GM23338 (cell line): Measurements from ENCODE around the gene GTPBP10. TPM values are rescaled to one million over a fixed set of nuclear protein-coding genes. Genes with fewer than 3 reads are reported as not detected.

Source experiments
- ATAC-seq: fragments of 200-7000 bp; cut with Tn5 transposase; 3 replicates; pipeline ENCODE4 v1.9.1; 2020
- DNase-seq: peaks from one replicate; pipeline ENCODE4 v3.0.0-alpha.2; 2015; ENCODE audit warnings: low spot score
- H2AFZ ChIP-seq: fragments of 200-600 bp; sonication (generic); 2 replicates; pipeline ENCODE4 v1.8.0; 2016; ENCODE audit warnings: antibody characterized with exemption, mild to moderate bottlenecking, moderate library complexity
- H3F3A ChIP-seq: fragments of 200-600 bp; sonication (generic); replicated peaks from 2 replicates; pipeline ENCODE4 v1.8.0; 2017; ENCODE audit warnings: antibody characterized with exemption, mixed run types, low read depth
- H3K27ac ChIP-seq: fragments of 200-600 bp; sonication (generic); 2 replicates; pipeline ENCODE4 v1.6.1; 2016; ENCODE audit warnings: low read depth
- H3K27me3 ChIP-seq: fragments of 200-600 bp; sonication (generic); 2 replicates; pipeline ENCODE4 v1.8.0; 2016; ENCODE audit warnings: mild to moderate bottlenecking, mixed run types, moderate library complexity; ENCODE audit not compliant: insufficient read depth
- H3K36me3 ChIP-seq: fragments of 200-600 bp; sonication (generic); 2 replicates; pipeline ENCODE4 v1.8.0; 2016; ENCODE audit warnings: mild to moderate bottlenecking; ENCODE audit not compliant: insufficient read depth
- H3K4me1 ChIP-seq: fragments of 200-600 bp; sonication (generic); 2 replicates; pipeline ENCODE4 v1.8.0; 2016; ENCODE audit warnings: mild to moderate bottlenecking, moderate library complexity; ENCODE audit not compliant: insufficient read depth
- H3K4me2 ChIP-seq: fragments of 200-600 bp; sonication (generic); 2 replicates; pipeline ENCODE4 v1.7.1; 2017; ENCODE audit warnings: mixed run types
- H3K4me3 ChIP-seq: fragments of 200-600 bp; sonication (generic); 2 replicates; pipeline ENCODE4 v1.6.1; 2016; ENCODE audit warnings: mixed run types
- H3K79me2 ChIP-seq: fragments of 200-600 bp; sonication (generic); replicated peaks from 2 replicates; pipeline ENCODE4 v1.8.0; 2017; ENCODE audit warnings: mild to moderate bottlenecking; ENCODE audit not compliant: insufficient read depth
- H3K9me2 ChIP-seq: fragments of 200-600 bp; sonication (generic); 2 replicates; pipeline ENCODE4 v1.8.0; 2017; ENCODE audit not compliant: insufficient read depth
- H4K20me1 ChIP-seq: fragments of 200-600 bp; sonication (generic); replicated peaks from 2 replicates; pipeline ENCODE4 v1.8.0; 2017; ENCODE audit warnings: mild to moderate bottlenecking; ENCODE audit not compliant: insufficient read depth
- H3K27ac Mint-ChIP-seq: 2 replicates; pipeline ENCODE4 v1.8.0; 2020; ENCODE audit warnings: inconsistent platforms, mild to moderate bottlenecking, moderate library complexity, mixed read lengths
- H3K27me3 Mint-ChIP-seq: 3 replicates; pipeline ENCODE4 v1.8.0; 2022; ENCODE audit warnings: low read depth, mild to moderate bottlenecking, moderate library complexity, mixed read lengths, inconsistent platforms; ENCODE audit not compliant: insufficient read depth, poor library complexity
- H3K36me3 Mint-ChIP-seq: 3 replicates; pipeline ENCODE4 v1.8.0; 2021; ENCODE audit warnings: low read depth, mild to moderate bottlenecking, inconsistent platforms, moderate library complexity, mixed read lengths
- H3K4me1 Mint-ChIP-seq: 3 replicates; pipeline ENCODE4 v1.8.0; 2020; ENCODE audit warnings: mild to moderate bottlenecking, inconsistent platforms, mixed read lengths
- H3K4me3 Mint-ChIP-seq: 3 replicates; pipeline ENCODE4 v1.8.0; 2021; ENCODE audit warnings: moderate library complexity, mild to moderate bottlenecking, inconsistent platforms, mixed read lengths
- H3K9me3 Mint-ChIP-seq: 3 replicates; pipeline ENCODE4 v1.8.0; 2020; ENCODE audit warnings: moderate library complexity, mild to moderate bottlenecking, inconsistent platforms, mixed read lengths
- CREB1 ChIP-seq: fragments of 250-450 bp; sonication (Bioruptor Pico); IDR thresholded peaks from 2 replicates; pipeline ENCODE4 v1.5.0; 2020; ENCODE audit warnings: low read depth, mild to moderate bottlenecking, moderate library complexity
- EZH2 ChIP-seq: fragments of 200-600 bp; sonication (generic); IDR thresholded peaks from one replicate; pipeline ENCODE4 v1.8.0; 2017; ENCODE audit warnings: antibody characterized with exemption, mild to moderate bottlenecking, low read depth; ENCODE audit not compliant: unreplicated experiment
- JUNB ChIP-seq: IDR thresholded peaks from one replicate; pipeline ENCODE4 v1.6.1; 2016; ENCODE audit warnings: antibody characterized with exemption; ENCODE audit not compliant: unreplicated experiment
- NANOG ChIP-seq: IDR thresholded peaks from 2 replicates; pipeline ENCODE4 v1.6.1; 2016; ENCODE audit warnings: antibody characterized with exemption, borderline replicate concordance
- POLR2AphosphoS5 ChIP-seq: IDR thresholded peaks from 2 replicates; pipeline ENCODE4 v1.6.1; 2016; ENCODE audit warnings: antibody characterized with exemption, low read depth
- STAT1 ChIP-seq: IDR thresholded peaks from one replicate; pipeline ENCODE4 v1.6.1; 2016; ENCODE audit warnings: antibody characterized with exemption; ENCODE audit not compliant: unreplicated experiment
- ZNF114 ChIP-seq: fragments of 250-450 bp; sonication (Bioruptor Pico); IDR thresholded peaks from 2 replicates; pipeline ENCODE4 v1.5.0; 2020; ENCODE audit warnings: mild to moderate bottlenecking, moderate library complexity
- ZNF331 ChIP-seq: fragments of 250-450 bp; sonication (Bioruptor Pico); IDR thresholded peaks from 2 replicates; pipeline ENCODE4 v1.5.0; 2020; ENCODE audit warnings: low read depth, mild to moderate bottlenecking, moderate library complexity
- polyA plus RNA-seq: library from polyadenylated mRNA; unstranded; fragments of >200 nt; fragmentation: Nextera tagmentation; extraction: Ambion mirVana; gene quantifications from 2 replicates; pipeline ENCODE4 v1.2.1, GENCODE V29; 2016
- total RNA-seq: library from RNA; depleted of rRNA; stranded (reverse); fragments of >200 nt; shearing (Covaris generic); gene quantifications from 2 replicates; pipeline ENCODE4 v1.2.3, GENCODE V29; 2014
- TF ChIP-seq, protein P1 (sequence below): IDR thresholded peaks from 2 replicates; pipeline ENCODE4 v1.6.1; 2016; ENCODE audit warnings: antibody characterized with exemption
- TF ChIP-seq, protein P2 (sequence below): IDR thresholded peaks from one replicate; pipeline ENCODE4 v1.6.1; 2018; ENCODE audit warnings: antibody characterized with exemption; ENCODE audit not compliant: unreplicated experiment

GTPBP10 gene
- total and polyA plus RNA-seq, 2 experiments from 2014 or later, result 15.1 to 23.0 TPM

DNA sequence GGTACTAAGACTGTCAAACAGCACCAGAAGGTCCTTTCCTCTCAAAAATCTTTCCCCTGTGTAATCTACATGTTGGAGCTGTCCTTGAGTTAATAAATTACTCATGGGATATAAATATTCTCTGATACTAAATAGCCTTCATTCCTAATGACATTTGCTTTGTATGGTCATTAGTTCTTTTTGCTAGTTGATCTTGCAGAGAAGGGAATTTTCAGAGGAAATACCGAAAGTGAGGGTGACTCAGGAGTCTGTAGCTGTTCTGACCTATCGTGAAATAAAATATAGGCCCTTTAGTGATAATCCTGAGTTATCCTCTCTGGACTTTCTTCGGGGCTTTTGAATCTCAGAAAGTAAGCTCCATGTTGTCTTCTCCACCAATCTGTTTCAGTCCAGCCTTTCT, 37.3 kb downstream of the GTPBP10 start:
- ATAC-seq (no peak), DNase-seq (no peak)
- Histone ChIP-seq H3K4me3 (no peak overlapping the region), H3K27ac (no peak overlapping the region), H3K27me3 (no peaks in the 10 kb centered on the region), H3K79me2 (no peaks in the 10 kb centered on the region), H2AFZ (no peak overlapping the region), H3K9me2 (no peaks in the 10 kb centered on the region), H3K4me2 (no peak overlapping the region), H4K20me1 (no peaks in the 10 kb centered on the region), H3K4me1 (no peaks in the 10 kb centered on the region), H3K36me3 (peaks cover 37% of the 10 kb centered on the region), H3F3A (no peaks in the 10 kb centered on the region)
- Mint-ChIP-seq H3K27me3 (no peaks in the 10 kb centered on the region), H3K4me3 (no peak overlapping the region), H3K9me3 (no peaks in the 10 kb centered on the region; the same call in 2 of the 3 replicates), H3K36me3 (peaks cover 32% of the 10 kb centered on the region), H3K27ac (no peak overlapping the region), H3K4me1 (no peaks in the 10 kb centered on the region)
- TF ChIP-seq NANOG, result no peak
- no peak for TF ChIP-seq CREB1 (CRISPR knock-in tag)
- TF ChIP-seq POLR2AphosphoS5, result no peak
- TF ChIP-seq STAT1, result no peak

DNA sequence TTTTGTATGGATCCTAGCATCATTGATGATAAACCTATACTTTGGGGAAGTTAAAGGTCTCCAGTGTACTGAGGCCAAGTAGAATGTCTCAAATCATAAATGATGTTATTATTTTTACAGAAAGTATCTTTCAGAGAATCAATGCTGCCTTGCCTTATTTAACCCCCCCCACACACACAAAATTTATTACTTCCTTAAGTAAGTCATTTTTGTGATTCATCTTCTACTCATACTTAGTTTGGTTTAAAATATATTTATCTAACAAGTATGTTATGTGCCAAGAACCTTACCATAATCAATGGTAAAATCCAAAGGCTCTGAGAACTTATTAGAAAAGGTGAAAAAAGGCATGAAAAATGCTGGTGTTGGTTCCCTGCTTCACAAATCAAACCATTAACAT, 37.9 kb downstream of the GTPBP10 start:
- no peak for ATAC-seq
- peaks cover 26% of the 10 kb centered on the region for H3K36me3 Mint-ChIP-seq

More for the DNA sequence above, 37.9 kb downstream of the GTPBP10 start:
- Histone ChIP-seq H3K9me2 (no peaks in the 10 kb centered on the region), H4K20me1 (no peaks in the 10 kb centered on the region), H3K27ac (no peak overlapping the region), H3K36me3 (peaks cover 32% of the 10 kb centered on the region), H3K4me3 (no peak overlapping the region), H3K79me2 (no peaks in the 10 kb centered on the region), H3F3A (no peaks in the 10 kb centered on the region), H3K4me2 (no peak overlapping the region), H3K4me1 (no peaks in the 10 kb centered on the region), H3K27me3 (no peaks in the 10 kb centered on the region), H2AFZ (no peak overlapping the region)
- no peak overlapping the region for H3K4me3 Mint-ChIP-seq
- TF ChIP-seq JUNB (no peak), NANOG (no peak), ZNF331 (CRISPR knock-in tag) (no peak), STAT1 (no peak), ZNF114 (no peak), EZH2 (no peak), CREB1 (CRISPR knock-in tag) (no peak)
- TF ChIP-seq, protein P1, sequence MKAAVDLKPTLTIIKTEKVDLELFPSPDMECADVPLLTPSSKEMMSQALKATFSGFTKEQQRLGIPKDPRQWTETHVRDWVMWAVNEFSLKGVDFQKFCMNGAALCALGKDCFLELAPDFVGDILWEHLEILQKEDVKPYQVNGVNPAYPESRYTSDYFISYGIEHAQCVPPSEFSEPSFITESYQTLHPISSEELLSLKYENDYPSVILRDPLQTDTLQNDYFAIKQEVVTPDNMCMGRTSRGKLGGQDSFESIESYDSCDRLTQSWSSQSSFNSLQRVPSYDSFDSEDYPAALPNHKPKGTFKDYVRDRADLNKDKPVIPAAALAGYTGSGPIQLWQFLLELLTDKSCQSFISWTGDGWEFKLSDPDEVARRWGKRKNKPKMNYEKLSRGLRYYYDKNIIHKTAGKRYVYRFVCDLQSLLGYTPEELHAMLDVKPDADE, result no peak
- TF ChIP-seq, protein P2, sequence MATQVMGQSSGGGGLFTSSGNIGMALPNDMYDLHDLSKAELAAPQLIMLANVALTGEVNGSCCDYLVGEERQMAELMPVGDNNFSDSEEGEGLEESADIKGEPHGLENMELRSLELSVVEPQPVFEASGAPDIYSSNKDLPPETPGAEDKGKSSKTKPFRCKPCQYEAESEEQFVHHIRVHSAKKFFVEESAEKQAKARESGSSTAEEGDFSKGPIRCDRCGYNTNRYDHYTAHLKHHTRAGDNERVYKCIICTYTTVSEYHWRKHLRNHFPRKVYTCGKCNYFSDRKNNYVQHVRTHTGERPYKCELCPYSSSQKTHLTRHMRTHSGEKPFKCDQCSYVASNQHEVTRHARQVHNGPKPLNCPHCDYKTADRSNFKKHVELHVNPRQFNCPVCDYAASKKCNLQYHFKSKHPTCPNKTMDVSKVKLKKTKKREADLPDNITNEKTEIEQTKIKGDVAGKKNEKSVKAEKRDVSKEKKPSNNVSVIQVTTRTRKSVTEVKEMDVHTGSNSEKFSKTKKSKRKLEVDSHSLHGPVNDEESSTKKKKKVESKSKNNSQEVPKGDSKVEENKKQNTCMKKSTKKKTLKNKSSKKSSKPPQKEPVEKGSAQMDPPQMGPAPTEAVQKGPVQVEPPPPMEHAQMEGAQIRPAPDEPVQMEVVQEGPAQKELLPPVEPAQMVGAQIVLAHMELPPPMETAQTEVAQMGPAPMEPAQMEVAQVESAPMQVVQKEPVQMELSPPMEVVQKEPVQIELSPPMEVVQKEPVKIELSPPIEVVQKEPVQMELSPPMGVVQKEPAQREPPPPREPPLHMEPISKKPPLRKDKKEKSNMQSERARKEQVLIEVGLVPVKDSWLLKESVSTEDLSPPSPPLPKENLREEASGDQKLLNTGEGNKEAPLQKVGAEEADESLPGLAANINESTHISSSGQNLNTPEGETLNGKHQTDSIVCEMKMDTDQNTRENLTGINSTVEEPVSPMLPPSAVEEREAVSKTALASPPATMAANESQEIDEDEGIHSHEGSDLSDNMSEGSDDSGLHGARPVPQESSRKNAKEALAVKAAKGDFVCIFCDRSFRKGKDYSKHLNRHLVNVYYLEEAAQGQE, result no peak
- no peaks in the 10 kb centered on the region for H3K4me1 Mint-ChIP-seq
- H3K9me3 Mint-ChIP-seq, result no peaks in the 10 kb centered on the region; the same call in 2 of the 3 replicates
- H3K27ac Mint-ChIP-seq, result no peak overlapping the region
- H3K27me3 Mint-ChIP-seq, result no peaks in the 10 kb centered on the region
- DNase-seq, result no peak
